OCI-LY1 (cell line): ENCODE results near the gene NR5A1.

Experiments used
- H2AFZ ChIP-seq: fragments of 200-600 bp; sonication (generic), shearing (Covaris generic); 2 replicates; pipeline ENCODE4 v1.6.0; 2014; ENCODE audit warnings: antibody characterized with exemption, mild to moderate bottlenecking, low read length
- H3F3A ChIP-seq: fragments of 200-600 bp; sonication (generic), shearing (Covaris generic); 2 replicates; pipeline ENCODE4 v1.6.0; 2014; ENCODE audit warnings: mild to moderate bottlenecking, antibody characterized with exemption, low read length, moderate library complexity; ENCODE audit not compliant: insufficient read depth
- H3K27ac ChIP-seq: fragments of 200-600 bp; sonication (generic); 2 replicates; pipeline ENCODE4 v1.5.1; 2014; ENCODE audit warnings: low read length, mixed run types, mild to moderate bottlenecking, low read depth; ENCODE audit not compliant: poor library complexity, severe bottlenecking
- H3K27me3 ChIP-seq: fragments of 200-600 bp; sonication (generic); 2 replicates; pipeline ENCODE4 v1.6.0; 2014; ENCODE audit warnings: antibody characterized with exemption, mild to moderate bottlenecking, low read length, moderate library complexity; ENCODE audit not compliant: insufficient read depth
- H3K36me3 ChIP-seq: fragments of 200-600 bp; sonication (generic); 2 replicates; pipeline ENCODE4 v1.6.1; 2014; ENCODE audit warnings: mild to moderate bottlenecking, antibody characterized with exemption, low read length, moderate library complexity, mixed read lengths; ENCODE audit not compliant: insufficient read depth
- H3K4me1 ChIP-seq: fragments of 200-600 bp; sonication (generic); 2 replicates; pipeline ENCODE4 v1.5.1; 2014; ENCODE audit warnings: mild to moderate bottlenecking, low read length, moderate library complexity; ENCODE audit not compliant: insufficient read depth, severe bottlenecking
- H3K4me2 ChIP-seq: fragments of 200-600 bp; sonication (generic), shearing (Covaris generic); 2 replicates; pipeline ENCODE4 v1.6.1; 2014; ENCODE audit warnings: low read length
- H3K4me3 ChIP-seq: fragments of 200-600 bp; sonication (generic); 2 replicates; pipeline ENCODE4 v1.5.1; 2014; ENCODE audit warnings: low read length, low read depth, mild to moderate bottlenecking, mixed read lengths; ENCODE audit not compliant: poor library complexity, severe bottlenecking
- H3K79me2 ChIP-seq: fragments of 200-600 bp; shearing (Covaris generic); 2 replicates; pipeline ENCODE4 v1.6.1; 2016; ENCODE audit warnings: mixed run types, low read length, mixed read lengths; ENCODE audit not compliant: insufficient read depth
- H3K9ac ChIP-seq: fragments of 200-600 bp; sonication (generic), shearing (Covaris generic); 2 replicates; pipeline ENCODE4 v1.6.1; 2014; ENCODE audit warnings: mild to moderate bottlenecking, low read length, mixed read lengths
- H3K9me2 ChIP-seq: fragments of 200-600 bp; sonication (generic), shearing (Covaris generic); 2 replicates; pipeline ENCODE4 v1.6.1; 2014; ENCODE audit warnings: low read depth, mild to moderate bottlenecking, low read length, mixed read lengths
- H3K9me3 ChIP-seq: fragments of 200-600 bp; shearing (Covaris generic); 2 replicates; pipeline ENCODE4 v1.6.1; 2014; ENCODE audit warnings: low read length, mixed read lengths
- H4K20me1 ChIP-seq: fragments of 200-600 bp; sonication (generic), shearing (Covaris generic); 2 replicates; pipeline ENCODE4 v1.6.0; 2016; ENCODE audit warnings: mild to moderate bottlenecking, low read length; ENCODE audit not compliant: insufficient read depth
- EZH2 ChIP-seq: fragments of 200-600 bp; sonication (generic), shearing (Covaris generic); IDR thresholded peaks from 2 replicates; pipeline ENCODE4 v1.8.0; 2017; ENCODE audit warnings: borderline replicate concordance, mixed run types, mild to moderate bottlenecking, antibody characterized with exemption, low read length, moderate library complexity, mixed read lengths
- TF ChIP-seq, protein P1 (sequence below): fragments of 200-600 bp; sonication (generic), shearing (Covaris generic); IDR thresholded peaks from 2 replicates; pipeline ENCODE4 v1.5.1; 2017; ENCODE audit warnings: mild to moderate bottlenecking, antibody characterized with exemption, low read length, moderate library complexity, mixed read lengths

NR5A1 gene

GRCh38 chr9:124520206-124520596 lies 13.0 kb upstream of the NR5A1 start:
- Histone ChIP-seq H4K20me1 (no peaks in the 10 kb centered on the region), H3K36me3 (no peaks in the 10 kb centered on the region; the same call in 1 of the 2 replicates), H3K27ac (no peak overlapping the region), H3K4me3 (no peak overlapping the region), H3K79me2 (no peaks in the 10 kb centered on the region), H3K9ac (no peak overlapping the region), H3K9me2 (no peaks in the 10 kb centered on the region), H3K4me2 (no peak overlapping the region), H3K9me3 (no peaks in the 10 kb centered on the region), H3K27me3 (no peaks in the 10 kb centered on the region), H3K4me1 (no peaks in the 10 kb centered on the region), H2AFZ (no peak overlapping the region), H3F3A (no peaks in the 10 kb centered on the region)
- TF ChIP-seq, protein P1, sequence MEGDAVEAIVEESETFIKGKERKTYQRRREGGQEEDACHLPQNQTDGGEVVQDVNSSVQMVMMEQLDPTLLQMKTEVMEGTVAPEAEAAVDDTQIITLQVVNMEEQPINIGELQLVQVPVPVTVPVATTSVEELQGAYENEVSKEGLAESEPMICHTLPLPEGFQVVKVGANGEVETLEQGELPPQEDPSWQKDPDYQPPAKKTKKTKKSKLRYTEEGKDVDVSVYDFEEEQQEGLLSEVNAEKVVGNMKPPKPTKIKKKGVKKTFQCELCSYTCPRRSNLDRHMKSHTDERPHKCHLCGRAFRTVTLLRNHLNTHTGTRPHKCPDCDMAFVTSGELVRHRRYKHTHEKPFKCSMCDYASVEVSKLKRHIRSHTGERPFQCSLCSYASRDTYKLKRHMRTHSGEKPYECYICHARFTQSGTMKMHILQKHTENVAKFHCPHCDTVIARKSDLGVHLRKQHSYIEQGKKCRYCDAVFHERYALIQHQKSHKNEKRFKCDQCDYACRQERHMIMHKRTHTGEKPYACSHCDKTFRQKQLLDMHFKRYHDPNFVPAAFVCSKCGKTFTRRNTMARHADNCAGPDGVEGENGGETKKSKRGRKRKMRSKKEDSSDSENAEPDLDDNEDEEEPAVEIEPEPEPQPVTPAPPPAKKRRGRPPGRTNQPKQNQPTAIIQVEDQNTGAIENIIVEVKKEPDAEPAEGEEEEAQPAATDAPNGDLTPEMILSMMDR, result no peak
- no peak for TF ChIP-seq EZH2

- Histone ChIP-seq H3K4me1 (no peaks in the 10 kb centered on the region), H3K9me2 (no peaks in the 10 kb centered on the region), H2AFZ (no peak overlapping the region), H3K79me2 (no peaks in the 10 kb centered on the region), H3K4me3 (no peak overlapping the region), H3F3A (no peaks in the 10 kb centered on the region), H3K27ac (no peak overlapping the region), H4K20me1 (no peaks in the 10 kb centered on the region), H3K4me2 (no peak overlapping the region), H3K36me3 (no peaks in the 10 kb centered on the region; the same call in 1 of the 2 replicates), H3K9me3 (no peaks in the 10 kb centered on the region), H3K27me3 (no peaks in the 10 kb centered on the region), H3K9ac (no peak overlapping the region)
- no peak for TF ChIP-seq EZH2
- TF ChIP-seq, protein P1, result no peak
Observed at GRCh38 chr9:124518116-124518515, 10.9 kb upstream of the NR5A1 start.

DNA sequence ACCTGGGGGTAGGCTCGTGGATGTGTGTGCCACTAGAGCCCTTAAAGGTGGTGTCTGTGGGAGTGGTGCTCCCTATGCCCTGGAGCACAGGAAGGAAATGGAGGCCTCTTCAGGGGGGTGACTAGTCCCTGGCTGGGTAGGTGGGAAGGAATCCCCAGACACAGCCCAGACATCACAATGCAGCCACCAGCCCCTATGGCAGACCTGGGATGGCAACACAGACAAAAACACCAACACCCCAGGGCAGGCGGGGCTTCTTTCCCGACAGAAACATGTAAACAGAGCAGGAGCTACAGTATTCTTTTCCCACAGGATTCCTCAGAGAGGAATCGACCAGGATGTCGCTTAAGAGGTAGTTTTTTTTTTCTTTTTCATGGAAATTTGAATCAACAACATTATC lies 10.4 kb upstream of the NR5A1 start:
- H3K9me3 ChIP-seq, result no peaks in the 10 kb centered on the region
- H3K4me3 ChIP-seq, result no peak overlapping the region
- no peaks in the 10 kb centered on the region for H3K79me2 ChIP-seq
- no peaks in the 10 kb centered on the region for H3K27me3 ChIP-seq
- H2AFZ ChIP-seq, result no peak overlapping the region
- no peak overlapping the region for H3K9ac ChIP-seq
- TF ChIP-seq EZH2, result no peak
- TF ChIP-seq, protein P1, result no peak
- no peaks in the 10 kb centered on the region for H3K9me2 ChIP-seq
- no peaks in the 10 kb centered on the region for H4K20me1 ChIP-seq
- H3K36me3 ChIP-seq, result no peaks in the 10 kb centered on the region; the same call in 1 of the 2 replicates
- no peaks in the 10 kb centered on the region for H3K4me1 ChIP-seq
- no peak overlapping the region for H3K27ac ChIP-seq
- no peak overlapping the region for H3K4me2 ChIP-seq
- H3F3A ChIP-seq, result no peaks in the 10 kb centered on the region
